Stomach (tissue), 4 donors: ENCODE results near the gene AKR1A1.

Experiments
- CTCF ChIP-seq, 7 experiments: fragments of 450-650 bp in 4 of 7; fragments of 200-600 bp in 3 of 7; sonication (generic) in 3 of 7; IDR thresholded peaks; one replicate each; pipeline ENCODE4 v1.5.1; 2016 to 2019; ENCODE audit warnings: antibody characterized with exemption in 7 of 7, control low read depth in 2 of 7, mild to moderate bottlenecking in 1 of 7
- POLR2A ChIP-seq, 4 donors: fragments of 450-650 bp; IDR thresholded peaks; one replicate each; pipeline ENCODE4 v1.6.1; 2016; ENCODE audit warnings: antibody characterized with exemption in 4 of 4, control low read depth in 2 of 4, mild to moderate bottlenecking in 1 of 4, moderate library complexity in 1 of 4

GRCh38 chr1:45557422-45557944 is 6.9 kb downstream of the AKR1A1 start:
- TF ChIP-seq CTCF (IDR thresholded peaks at IDR 0.05) (no peak), POLR2A (IDR thresholded peaks at IDR 0.05) (no peak)
